WERI-Rb-1 (cell line): ENCODE results near the gene MT1A.

Source experiments
- DNase-seq: peaks from one replicate; pipeline ENCODE4 v3.0.0-alpha.2; 2020
- H3K27ac ChIP-seq: fragments of 250-450 bp; sonication (Bioruptor Pico); 2 replicates; pipeline ENCODE4 v1.5.1; 2020; ENCODE audit warnings: mild to moderate bottlenecking, moderate library complexity
- H3K27me3 ChIP-seq: fragments of 250-450 bp; sonication (Bioruptor Pico); 2 replicates; pipeline ENCODE4 v1.5.1; 2021; ENCODE audit warnings: mild to moderate bottlenecking, low read depth, moderate library complexity; ENCODE audit not compliant: insufficient read depth, severe bottlenecking
- H3K36me3 ChIP-seq: fragments of 250-450 bp; sonication (Bioruptor Pico); 2 replicates; pipeline ENCODE4 v1.5.1; 2020; ENCODE audit warnings: mild to moderate bottlenecking, moderate library complexity
- H3K4me3 ChIP-seq: 2 replicates; pipeline ENCODE4 v1.5.1; 2011; ENCODE audit warnings: low read depth, mild to moderate bottlenecking, control low read depth, low read length
- H3K9me3 ChIP-seq: fragments of 250-450 bp; sonication (Bioruptor Pico); 2 replicates; pipeline ENCODE4 v1.5.1; 2021; ENCODE audit warnings: mild to moderate bottlenecking, moderate library complexity; ENCODE audit not compliant: severe bottlenecking
- TF ChIP-seq, protein P1 (sequence below): IDR thresholded peaks from 2 replicates; pipeline ENCODE4 v1.5.1; 2011; ENCODE audit warnings: low read depth, mild to moderate bottlenecking, control low read depth, inconsistent platforms, low read length

Gene MT1A

DNA sequence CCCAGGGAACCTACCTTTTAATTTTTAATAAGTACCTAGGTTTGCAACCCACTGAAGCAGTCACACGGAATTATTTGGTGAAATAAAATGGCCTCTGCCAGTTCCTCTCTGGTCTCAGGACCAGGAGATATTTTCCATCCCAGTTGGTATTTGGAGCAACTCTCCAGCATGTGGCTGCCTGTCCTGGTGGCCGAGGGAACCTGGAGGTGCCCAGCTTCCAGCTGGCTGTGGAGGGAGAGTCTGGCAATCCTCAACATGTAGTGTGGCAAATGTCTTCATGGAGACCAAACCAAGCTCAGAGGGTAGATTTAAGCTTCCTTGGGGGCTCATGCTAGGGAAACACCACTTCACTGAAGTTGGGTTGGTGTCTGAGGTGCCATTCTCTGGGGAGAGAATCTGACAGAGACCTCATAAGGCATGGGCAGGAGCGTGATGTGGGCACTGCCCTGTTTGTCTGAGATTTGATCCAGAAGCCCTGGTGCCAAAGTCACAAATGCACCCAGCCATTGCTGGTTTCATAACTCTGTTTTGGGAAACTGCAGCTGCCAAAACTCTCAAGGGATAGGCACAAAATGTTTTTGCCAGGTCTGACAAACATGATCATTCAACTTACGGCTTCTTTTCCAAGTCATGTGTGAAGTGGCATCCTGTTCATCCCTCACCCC is 46.6 kb downstream of the MT1A start:
- no peak overlapping the region for H3K4me3 ChIP-seq
- no peaks in the 10 kb centered on the region for H3K36me3 ChIP-seq
- no peaks in the 10 kb centered on the region for H3K27me3 ChIP-seq
- no peak for DNase-seq
- H3K9me3 ChIP-seq: no peaks in the 10 kb centered on the region
- H3K27ac ChIP-seq: no peak overlapping the region
- TF ChIP-seq, protein P1, sequence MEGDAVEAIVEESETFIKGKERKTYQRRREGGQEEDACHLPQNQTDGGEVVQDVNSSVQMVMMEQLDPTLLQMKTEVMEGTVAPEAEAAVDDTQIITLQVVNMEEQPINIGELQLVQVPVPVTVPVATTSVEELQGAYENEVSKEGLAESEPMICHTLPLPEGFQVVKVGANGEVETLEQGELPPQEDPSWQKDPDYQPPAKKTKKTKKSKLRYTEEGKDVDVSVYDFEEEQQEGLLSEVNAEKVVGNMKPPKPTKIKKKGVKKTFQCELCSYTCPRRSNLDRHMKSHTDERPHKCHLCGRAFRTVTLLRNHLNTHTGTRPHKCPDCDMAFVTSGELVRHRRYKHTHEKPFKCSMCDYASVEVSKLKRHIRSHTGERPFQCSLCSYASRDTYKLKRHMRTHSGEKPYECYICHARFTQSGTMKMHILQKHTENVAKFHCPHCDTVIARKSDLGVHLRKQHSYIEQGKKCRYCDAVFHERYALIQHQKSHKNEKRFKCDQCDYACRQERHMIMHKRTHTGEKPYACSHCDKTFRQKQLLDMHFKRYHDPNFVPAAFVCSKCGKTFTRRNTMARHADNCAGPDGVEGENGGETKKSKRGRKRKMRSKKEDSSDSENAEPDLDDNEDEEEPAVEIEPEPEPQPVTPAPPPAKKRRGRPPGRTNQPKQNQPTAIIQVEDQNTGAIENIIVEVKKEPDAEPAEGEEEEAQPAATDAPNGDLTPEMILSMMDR: no peak

DNA sequence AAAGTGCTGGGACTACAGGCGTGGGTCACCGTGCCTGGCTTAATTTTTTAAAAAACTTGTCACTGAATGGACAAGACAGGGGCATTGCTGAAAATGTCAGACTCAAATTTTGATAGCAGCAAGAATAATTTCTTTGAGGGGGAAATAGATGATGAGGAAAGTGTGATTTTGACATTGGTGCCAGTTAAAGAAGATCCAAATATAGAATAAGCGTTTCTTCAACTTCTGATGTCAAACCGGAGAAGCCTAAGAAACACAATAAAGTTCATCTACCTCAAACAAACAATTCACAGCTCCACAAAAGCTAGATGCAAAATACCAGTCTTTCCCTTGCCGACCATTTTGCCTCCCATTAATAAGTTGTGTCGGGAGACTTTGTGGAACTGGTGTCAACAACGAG is 48.3 kb downstream of the MT1A start:
- H3K4me3 ChIP-seq: no peak overlapping the region
- H3K9me3 ChIP-seq: no peaks in the 10 kb centered on the region
- TF ChIP-seq, protein P1: no peak
- no peak overlapping the region for H3K27ac ChIP-seq
- no peaks in the 10 kb centered on the region for H3K27me3 ChIP-seq
- no peaks in the 10 kb centered on the region for H3K36me3 ChIP-seq
- DNase-seq: no peak

DNA sequence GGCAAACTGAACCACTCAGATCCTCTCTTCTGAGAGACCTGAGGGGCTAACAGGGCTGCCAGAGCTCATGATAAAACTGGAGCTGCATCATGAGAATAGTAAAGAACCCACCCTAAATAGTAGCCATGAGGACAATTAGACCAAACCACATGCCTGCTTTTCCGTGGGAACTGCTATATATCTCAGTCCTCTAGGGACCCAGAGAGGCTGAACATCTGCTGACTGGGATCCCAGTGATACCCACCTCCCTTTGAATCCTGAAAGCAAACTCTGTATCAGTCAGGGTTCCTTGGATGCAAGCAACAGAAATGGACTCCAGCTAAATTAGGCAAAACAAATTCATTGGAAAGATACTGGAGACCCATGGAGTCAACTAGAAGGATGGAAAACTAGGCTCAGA is 50.3 kb downstream of the MT1A start:
- Histone ChIP-seq H3K36me3 (no peaks in the 10 kb centered on the region), H3K9me3 (no peaks in the 10 kb centered on the region), H3K27ac (no peak overlapping the region), H3K27me3 (no peaks in the 10 kb centered on the region), H3K4me3 (no peak overlapping the region)
- no peak for DNase-seq
- TF ChIP-seq, protein P1: peak; percentile 12; the same call in 1 of the 2 replicates

DNA sequence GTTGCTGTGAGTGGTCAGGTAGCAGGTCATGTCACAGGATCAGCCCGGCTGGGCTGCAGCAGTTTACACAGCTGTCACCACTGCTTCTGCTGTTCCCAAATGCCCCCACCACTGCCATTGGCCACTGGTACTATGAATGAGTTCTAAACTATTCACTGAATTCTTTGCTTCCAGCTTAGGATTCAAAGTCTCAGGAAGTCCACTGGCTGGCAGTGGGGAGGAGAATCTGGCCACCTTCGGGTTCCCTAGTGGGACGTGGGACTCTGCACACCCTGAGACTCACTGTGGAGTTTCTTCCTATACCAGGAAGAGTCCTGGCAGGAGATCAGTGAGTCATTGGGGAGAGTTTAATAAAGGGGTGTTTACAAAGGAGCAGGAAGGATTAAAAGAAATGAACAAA is 50.7 kb downstream of the MT1A start:
- H3K4me3 ChIP-seq: no peak overlapping the region
- no peak for DNase-seq
- TF ChIP-seq, protein P1: no peak
- H3K36me3 ChIP-seq: no peaks in the 10 kb centered on the region
- no peak overlapping the region for H3K27ac ChIP-seq
- H3K9me3 ChIP-seq: no peaks in the 10 kb centered on the region
- no peaks in the 10 kb centered on the region for H3K27me3 ChIP-seq
